GM18505 (cell line): ENCODE results near the gene FAM20A.

Experiments
- ATAC-seq: cut with Tn5 transposase; IDR thresholded peaks from one replicate; pipeline ENCODE4 v1.9.1; 2021; ENCODE audit not compliant: unreplicated experiment
- POLR2A ChIP-seq: IDR thresholded peaks from 4 replicates; pipeline ENCODE4 v1.6.1; 2011; ENCODE audit warnings: borderline replicate concordance; ENCODE audit not compliant: insufficient read depth, insufficient read length; ENCODE audit errors: extremely low read depth

Gene FAM20A

GRCh38 chr17:68601565-68602288 is 560 bp upstream of the FAM20A start:
- TF ChIP-seq POLR2A, result no peak
- no peak for ATAC-seq

- no peak for TF ChIP-seq POLR2A
- no peak for ATAC-seq
Measured at GRCh38 chr17:68600067-68600930, 868 bp downstream of the FAM20A start.

- no peak for TF ChIP-seq POLR2A
- no peak for ATAC-seq
Measured at GRCh38 chr17:68599552-68600066, 1.6 kb downstream of the FAM20A start.

GRCh38 chr17:68599091-68599490 is 2.1 kb downstream of the FAM20A start:
- no peak for TF ChIP-seq POLR2A
- no peak for ATAC-seq

GRCh38 chr17:68598545-68598961 is 2.6 kb downstream of the FAM20A start:
- TF ChIP-seq POLR2A, result no peak
- no peak for ATAC-seq

- no peak for TF ChIP-seq POLR2A
- no peak for ATAC-seq
Measured at GRCh38 chr17:68598074-68598473, 3.1 kb downstream of the FAM20A start.

- TF ChIP-seq POLR2A, result no peak
Measured at GRCh38 chr17:68596411-68596945, 4.7 kb downstream of the FAM20A start.

GRCh38 chr17:68595986-68596385 is 5.2 kb downstream of the FAM20A start:
- TF ChIP-seq POLR2A, result no peak
- no peak for ATAC-seq

More at GRCh38 chr17:68596411-68596945, 4.7 kb downstream of the FAM20A start:
- no peak for ATAC-seq

- ATAC-seq, result no peak
- no peak for TF ChIP-seq POLR2A
Measured at GRCh38 chr17:68595496-68595895, 5.7 kb downstream of the FAM20A start.

- ATAC-seq, result no peak
- TF ChIP-seq POLR2A, result no peak
Measured at GRCh38 chr17:68594552-68594951, 6.6 kb downstream of the FAM20A start.

GRCh38 chr17:68592682-68593641 is 8.2 kb downstream of the FAM20A start:
- no peak for ATAC-seq
- TF ChIP-seq POLR2A, result no peak

- no peak for ATAC-seq
- no peak for TF ChIP-seq POLR2A
Measured at GRCh38 chr17:68592009-68592408, 9.2 kb downstream of the FAM20A start.
